LHCN-M2 (cell line): Measurements from ENCODE around the gene AP5Z1. TPM values are rescaled to one million over a fixed set of nuclear protein-coding genes. Genes with fewer than 3 reads are reported as not detected.
A peak's percentile ranks its signal among the peaks of the same experiment; 100 is the strongest.

Experiments
- DNase-seq: peaks from one replicate; pipeline ENCODE4 v3.0.0-alpha.2; 2012; ENCODE audit warnings: low read depth
- total RNA-seq: library from RNA; depleted of rRNA; stranded (reverse); fragments of >200 nt; gene quantifications from 2 replicates; pipeline ENCODE4 v1.2.3, GENCODE V29; 2014

Gene AP5Z1
- total RNA-seq, 1 experiment from 2014 or later: 45.6 TPM

- no peak for DNase-seq
Measured at GRCh38 chr7:4820405-4820966, 45.1 kb downstream of the AP5Z1 start.

- no peak for DNase-seq
Measured at GRCh38 chr7:4820967-4821471, 45.6 kb downstream of the AP5Z1 start.

- DNase-seq: no peak
Measured at GRCh38 chr7:4822677-4823076, 47.3 kb downstream of the AP5Z1 start.

- DNase-seq: no peak
Measured at GRCh38 chr7:4823441-4824119, 48.2 kb downstream of the AP5Z1 start.

GRCh38 chr7:4824120-4824775, 48.8 kb downstream of the AP5Z1 start:
- no peak for DNase-seq

GRCh38 chr7:4825081-4825480, 49.7 kb downstream of the AP5Z1 start:
- DNase-seq: no peak

GRCh38 chr7:4828720-4829383, 53.4 kb downstream of the AP5Z1 start:
- no peak for DNase-seq

- DNase-seq: peak; percentile 10
Measured at GRCh38 chr7:4830176-4830575, 54.8 kb downstream of the AP5Z1 start.

GRCh38 chr7:4831723-4832495, 56.5 kb downstream of the AP5Z1 start:
- no peak for DNase-seq

GRCh38 chr7:4832711-4833110, 57.3 kb downstream of the AP5Z1 start:
- no peak for DNase-seq

GRCh38 chr7:4833176-4833575, 57.8 kb downstream of the AP5Z1 start:
- no peak for DNase-seq

- DNase-seq: no peak
Measured at GRCh38 chr7:4833691-4834600, 58.5 kb downstream of the AP5Z1 start.

GRCh38 chr7:4834601-4835397, 59.4 kb downstream of the AP5Z1 start:
- DNase-seq: no peak

- DNase-seq: no peak
Measured at GRCh38 chr7:4835398-4836205, 60.2 kb downstream of the AP5Z1 start.

GRCh38 chr7:4836206-4836661, 60.8 kb downstream of the AP5Z1 start:
- no peak for DNase-seq

GRCh38 chr7:4837041-4837802, 61.8 kb downstream of the AP5Z1 start:
- DNase-seq: no peak

GRCh38 chr7:4837803-4838625, 62.6 kb downstream of the AP5Z1 start:
- DNase-seq: no peak
